ENCODE results near the gene PIP4K2B.

Gene PIP4K2B

DNA sequence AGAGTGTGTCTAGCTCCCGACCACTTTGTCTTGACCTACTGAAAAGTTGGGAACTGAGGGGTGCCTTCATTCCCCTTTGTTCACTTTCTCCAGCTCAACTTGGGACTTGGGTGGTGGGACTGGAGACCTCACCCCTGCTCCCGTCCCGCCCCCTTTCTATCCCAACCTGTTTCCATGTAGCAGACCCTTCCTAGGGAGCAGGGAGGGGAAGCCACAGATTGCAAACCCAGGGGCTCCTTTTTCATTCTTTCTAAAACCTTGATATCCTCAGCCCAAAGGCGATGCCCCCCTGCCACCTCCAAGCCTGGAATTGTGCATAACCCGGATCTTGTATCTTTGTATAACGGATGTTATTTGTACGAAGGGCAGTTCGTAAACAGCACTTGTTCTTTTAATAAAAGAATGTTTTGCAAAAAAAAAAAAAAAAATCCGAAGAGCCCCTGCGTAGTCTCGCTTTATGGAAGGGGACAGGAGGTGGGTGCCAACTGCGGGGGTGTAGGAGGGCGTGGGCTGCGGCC, 69.9 kb downstream of the PIP4K2B start:
- TF ChIP-seq TAF1 (IDR thresholded peaks at IDR 0.05; ENCODE audit: borderline replicate concordance, insufficient read depth, low read length) (no peak), FOXP2 (optimal IDR thresholded peaks at IDR 0.05; ENCODE audit: borderline replicate concordance, extremely low read depth, extremely low read length, insufficient read depth) (no peak), SIN3A (IDR thresholded peaks at IDR 0.05; ENCODE audit: borderline replicate concordance, insufficient read depth, low read length) (no peak), POLR2AphosphoS5 (IDR thresholded peaks at IDR 0.05; ENCODE audit: low read depth, low read length) (no peak)
- TF ChIP-seq, protein P1, sequence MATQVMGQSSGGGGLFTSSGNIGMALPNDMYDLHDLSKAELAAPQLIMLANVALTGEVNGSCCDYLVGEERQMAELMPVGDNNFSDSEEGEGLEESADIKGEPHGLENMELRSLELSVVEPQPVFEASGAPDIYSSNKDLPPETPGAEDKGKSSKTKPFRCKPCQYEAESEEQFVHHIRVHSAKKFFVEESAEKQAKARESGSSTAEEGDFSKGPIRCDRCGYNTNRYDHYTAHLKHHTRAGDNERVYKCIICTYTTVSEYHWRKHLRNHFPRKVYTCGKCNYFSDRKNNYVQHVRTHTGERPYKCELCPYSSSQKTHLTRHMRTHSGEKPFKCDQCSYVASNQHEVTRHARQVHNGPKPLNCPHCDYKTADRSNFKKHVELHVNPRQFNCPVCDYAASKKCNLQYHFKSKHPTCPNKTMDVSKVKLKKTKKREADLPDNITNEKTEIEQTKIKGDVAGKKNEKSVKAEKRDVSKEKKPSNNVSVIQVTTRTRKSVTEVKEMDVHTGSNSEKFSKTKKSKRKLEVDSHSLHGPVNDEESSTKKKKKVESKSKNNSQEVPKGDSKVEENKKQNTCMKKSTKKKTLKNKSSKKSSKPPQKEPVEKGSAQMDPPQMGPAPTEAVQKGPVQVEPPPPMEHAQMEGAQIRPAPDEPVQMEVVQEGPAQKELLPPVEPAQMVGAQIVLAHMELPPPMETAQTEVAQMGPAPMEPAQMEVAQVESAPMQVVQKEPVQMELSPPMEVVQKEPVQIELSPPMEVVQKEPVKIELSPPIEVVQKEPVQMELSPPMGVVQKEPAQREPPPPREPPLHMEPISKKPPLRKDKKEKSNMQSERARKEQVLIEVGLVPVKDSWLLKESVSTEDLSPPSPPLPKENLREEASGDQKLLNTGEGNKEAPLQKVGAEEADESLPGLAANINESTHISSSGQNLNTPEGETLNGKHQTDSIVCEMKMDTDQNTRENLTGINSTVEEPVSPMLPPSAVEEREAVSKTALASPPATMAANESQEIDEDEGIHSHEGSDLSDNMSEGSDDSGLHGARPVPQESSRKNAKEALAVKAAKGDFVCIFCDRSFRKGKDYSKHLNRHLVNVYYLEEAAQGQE (IDR thresholded peaks at IDR 0.05; ENCODE audit: insufficient read depth in 1 of 2, low read depth in 2 of 2, low read length in 2 of 2): no peak

DNA sequence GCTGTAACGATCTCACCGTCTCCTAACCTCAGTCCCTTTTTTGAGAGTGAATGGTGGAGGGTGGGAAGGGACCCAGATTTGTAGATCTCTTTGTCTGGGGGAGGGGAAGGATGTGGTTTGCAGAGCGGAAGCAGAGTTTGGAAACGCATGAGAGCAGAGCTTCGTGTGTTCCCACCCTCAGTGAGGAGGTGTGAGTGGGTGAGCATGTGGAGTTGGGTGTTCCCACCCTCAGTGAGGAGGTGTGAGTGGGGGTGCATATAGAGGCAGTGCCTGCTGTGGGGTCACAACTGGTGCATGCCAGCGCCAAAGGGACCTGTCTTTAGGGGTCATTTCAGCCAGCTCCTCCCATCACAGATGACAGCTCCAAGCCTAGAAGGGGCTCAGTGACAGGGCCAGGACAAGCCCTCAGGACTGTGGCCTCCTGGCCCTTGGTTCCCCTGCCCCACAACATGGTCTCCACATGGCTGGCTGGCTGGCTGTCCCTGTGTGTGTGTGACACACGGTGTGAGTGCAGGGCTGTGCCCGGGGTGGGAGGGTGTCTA, 71.0 kb downstream of the PIP4K2B start:
- TF ChIP-seq, protein P1 (IDR thresholded peaks at IDR 0.05; ENCODE audit: insufficient read depth in 1 of 2, low read depth in 2 of 2, low read length in 2 of 2): no peak
- TF ChIP-seq FOXP2 (optimal IDR thresholded peaks at IDR 0.05; ENCODE audit: borderline replicate concordance, extremely low read depth, extremely low read length, insufficient read depth) (no peak), SIN3A (IDR thresholded peaks at IDR 0.05; ENCODE audit: borderline replicate concordance, insufficient read depth, low read length) (no peak), TAF1 (IDR thresholded peaks at IDR 0.05; ENCODE audit: borderline replicate concordance, insufficient read depth, low read length) (no peak), POLR2AphosphoS5 (IDR thresholded peaks at IDR 0.05; ENCODE audit: low read depth, low read length) (no peak)

DNA sequence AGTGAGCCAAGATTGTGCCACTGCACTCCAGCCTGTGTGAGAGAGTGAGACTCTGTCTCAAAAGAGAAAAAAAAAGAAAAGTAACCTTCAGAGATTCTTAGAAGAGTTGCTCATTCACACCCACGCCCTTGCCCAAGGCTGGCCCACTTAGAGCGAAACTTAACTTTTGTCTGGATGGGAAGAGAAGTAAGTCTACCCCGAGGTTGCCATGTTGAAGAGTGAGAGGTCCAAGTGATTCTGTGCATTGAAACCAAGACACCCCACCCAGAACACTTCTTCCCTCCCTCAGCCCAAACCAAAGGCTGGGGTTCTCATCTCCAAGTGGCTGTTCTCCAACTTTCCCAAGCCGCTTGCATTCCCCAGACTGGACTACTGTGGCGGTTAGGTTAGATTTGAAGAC, 71.6 kb downstream of the PIP4K2B start:
- TF ChIP-seq TAF1 (IDR thresholded peaks at IDR 0.05; ENCODE audit: borderline replicate concordance, insufficient read depth, low read length): no peak
- TF ChIP-seq FOXP2 (optimal IDR thresholded peaks at IDR 0.05; ENCODE audit: borderline replicate concordance, extremely low read depth, extremely low read length, insufficient read depth): no peak
- TF ChIP-seq, protein P1 (IDR thresholded peaks at IDR 0.05; ENCODE audit: insufficient read depth in 1 of 2, low read depth in 2 of 2, low read length in 2 of 2): no peak
- TF ChIP-seq POLR2AphosphoS5 (IDR thresholded peaks at IDR 0.05; ENCODE audit: low read depth, low read length): no peak; the same call in 1 of the 2 replicates
- no peak for TF ChIP-seq SIN3A (IDR thresholded peaks at IDR 0.05; ENCODE audit: borderline replicate concordance, insufficient read depth, low read length)

DNA sequence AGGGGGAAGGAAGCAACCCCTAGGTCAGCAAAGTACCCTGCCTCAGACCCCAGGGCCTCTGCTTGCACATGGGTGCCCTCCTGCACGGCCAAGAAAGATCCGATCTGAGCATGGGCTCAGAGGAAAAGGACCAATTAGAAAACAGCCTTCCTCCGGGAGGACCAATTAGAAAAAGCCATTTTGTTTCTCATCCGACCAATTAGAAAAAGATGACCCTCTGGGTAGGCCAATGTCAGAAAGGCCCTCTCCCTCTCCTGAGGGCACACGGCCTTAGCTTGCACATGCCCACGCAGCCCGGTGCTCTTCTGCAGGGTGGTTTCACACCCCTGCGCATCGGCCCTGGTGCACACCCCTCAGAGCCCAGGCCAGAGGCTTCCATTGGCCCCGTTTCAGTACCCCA, 74.3 kb downstream of the PIP4K2B start:
- TF ChIP-seq, protein P1 (IDR thresholded peaks at IDR 0.05; ENCODE audit: insufficient read depth in 1 of 2, low read depth in 2 of 2, low read length in 2 of 2): no peak
- no peak for TF ChIP-seq SIN3A (IDR thresholded peaks at IDR 0.05; ENCODE audit: borderline replicate concordance, insufficient read depth, low read length)
